Gastroesophageal sphincter (tissue), 4 donors: Measurements from ENCODE around the gene RBFOX2. TPM values are rescaled to one million over a fixed set of nuclear protein-coding genes. Genes with fewer than 3 reads are reported as not detected.

Experiments
- ATAC-seq: fragments of 150-250 bp; one replicate; pipeline ENCODE4 v1.9.1; 2016; ENCODE audit warnings: mild to moderate bottlenecking, moderate library complexity
- H3K27ac ChIP-seq, 4 donors: fragments of 200-600 bp; sonication (generic) in 3 of 4; 1 replicate in 3 of 4; 2 replicates in 1 of 4; pipeline ENCODE4 v1.5.1; 2016 to 2019
- H3K27me3 ChIP-seq: fragments of 200-600 bp; sonication (generic); one replicate; pipeline ENCODE4 v1.5.1; 2019
- H3K36me3 ChIP-seq, 2 donors: fragments of 200-600 bp; sonication (generic); one replicate each; pipeline ENCODE4 v1.5.1; 2019; ENCODE audit warnings: control low read depth in 1 of 2
- H3K4me1 ChIP-seq, 3 donors: fragments of 200-600 bp; sonication (generic); 1 replicate in 2 of 3; 2 replicates in 1 of 3; pipeline ENCODE4 v1.5.1; 2016 to 2019; ENCODE audit warnings: control low read depth in 2 of 3
- H3K4me3 ChIP-seq, 2 donors: fragments of 200-600 bp; sonication (generic); one replicate each; pipeline ENCODE4 v1.5.1; 2019; ENCODE audit warnings: mild to moderate bottlenecking in 1 of 2, moderate library complexity in 1 of 2
- H3K9me3 ChIP-seq, 3 donors: fragments of 200-600 bp; sonication (generic); one replicate each; pipeline ENCODE4 v1.5.1; 2017 to 2019; ENCODE audit warnings: control low read depth in 2 of 3
- CTCF ChIP-seq, 4 experiments: fragments of 200-600 bp in 2 of 4; fragments of 450-650 bp in 2 of 4; sonication (generic) in 1 of 4; IDR thresholded peaks; one replicate each; pipeline ENCODE4 v1.5.1; 2017 to 2019; ENCODE audit warnings: antibody characterized with exemption in 4 of 4, mild to moderate bottlenecking in 2 of 4, moderate library complexity in 2 of 4
- EP300 ChIP-seq: sonication (generic); formaldehyde crosslinking; IDR thresholded peaks from one replicate; pipeline ENCODE4 v1.6.1; 2017; ENCODE audit warnings: antibody characterized with exemption, mild to moderate bottlenecking
- POLR2A ChIP-seq, 2 donors: fragments of 450-650 bp; IDR thresholded peaks; one replicate each; pipeline ENCODE4 v1.6.1; 2017; ENCODE audit warnings: antibody characterized with exemption in 2 of 2, mild to moderate bottlenecking in 2 of 2, moderate library complexity in 1 of 2
- POLR2AphosphoS5 ChIP-seq: sonication (generic); formaldehyde crosslinking; IDR thresholded peaks from one replicate; pipeline ENCODE4 v1.6.1; 2017; ENCODE audit warnings: antibody characterized with exemption
- WGBS, 2 donors: methylation state at CpG; one replicate each; pipeline ENCODE4 v1.1.5; 2018; ENCODE audit warnings: low coverage in 1 of 2; 5-methylcytosine and 5-hydroxymethylcytosine counted together
- total RNA-seq, 4 donors: library from RNA; depleted of rRNA; stranded (reverse); fragments of >200 nt; gene quantifications; one replicate each; pipeline ENCODE4 v1.1.0, GENCODE V29; 2016

RBFOX2 gene
- total RNA-seq, 4 donors from 2014 or later, result 120 to 197 (median 169) TPM

GRCh38 chr22:35725521-35725920, 303.1 kb downstream of the RBFOX2 start:
- TF ChIP-seq POLR2A (IDR thresholded peaks at IDR 0.05), result no peak
- no peak for TF ChIP-seq CTCF (IDR thresholded peaks at IDR 0.05)
- no peak for TF ChIP-seq EP300
- no peak for TF ChIP-seq POLR2AphosphoS5
- Histone ChIP-seq H3K27me3 (no peaks in the 10 kb centered on the region), H3K27ac (no peak overlapping the region), H3K4me1 (no peaks in the 10 kb centered on the region), H3K9me3 (no peaks in the 10 kb centered on the region), H3K36me3 (no peaks in the 10 kb centered on the region), H3K4me3 (no peak overlapping the region)
- no peak for ATAC-seq
- 84 to 85% methylated on average over 2 to 6 of the region's 11 CpGs for WGBS, 2 donors

GRCh38 chr22:35721960-35722359, 306.7 kb downstream of the RBFOX2 start:
- Histone ChIP-seq H3K4me1 (no peaks in the 10 kb centered on the region), H3K36me3 (no peaks in the 10 kb centered on the region), H3K27me3 (no peaks in the 10 kb centered on the region), H3K4me3 (no peak overlapping the region), H3K27ac (no peak overlapping the region), H3K9me3 (no peaks in the 10 kb centered on the region)
- no peak for TF ChIP-seq CTCF (IDR thresholded peaks at IDR 0.05)
- no peak for TF ChIP-seq POLR2AphosphoS5
- TF ChIP-seq POLR2A (IDR thresholded peaks at IDR 0.05), result no peak
- WGBS, 2 donors, result 48 to 63% methylated on average over 3 to 4 of the region's 4 CpGs
- no peak for ATAC-seq

GRCh38 chr22:35719212-35719875, 309.3 kb downstream of the RBFOX2 start:
- Histone ChIP-seq H3K9me3 (no peaks in the 10 kb centered on the region), H3K4me1 (no peaks in the 10 kb centered on the region), H3K27ac (no peak overlapping the region), H3K27me3 (no peaks in the 10 kb centered on the region), H3K36me3 (no peaks in the 10 kb centered on the region), H3K4me3 (no peak overlapping the region)
- TF ChIP-seq POLR2A (IDR thresholded peaks at IDR 0.05), result no peak
- no peak for TF ChIP-seq CTCF (IDR thresholded peaks at IDR 0.05)
- no peak for TF ChIP-seq POLR2AphosphoS5
- no peak for TF ChIP-seq EP300
- WGBS, 2 donors, result 81% methylated on average over 6 of the region's 15 CpGs; no CpG with 5 or more reads in 1 of the 2 donors
- ATAC-seq, result no peak

GRCh38 chr22:35717572-35717971, 311.1 kb downstream of the RBFOX2 start, which contains the start of gene APOL5:
Gene APOL5, plus strand, starts transcription at chr22:35717872. Its CDS starts 0 bp downstream, at chr22:35717872.
- WGBS, 2 donors, result 70 to 77% methylated on average over 1 to 3 of the region's 3 CpGs
- no peaks in the 10 kb centered on the region for H3K27me3 ChIP-seq

More at GRCh38 chr22:35717572-35717971, 311.1 kb downstream of the RBFOX2 start, which contains the start of gene APOL5:
- H3K36me3 ChIP-seq, result no peaks in the 10 kb centered on the region
- peaks cover 0 to 10% (median 0%) of the 10 kb centered on the region in 3 donors for H3K9me3 ChIP-seq
- TF ChIP-seq POLR2A (IDR thresholded peaks at IDR 0.05) (no peak), POLR2AphosphoS5 (no peak), CTCF (IDR thresholded peaks at IDR 0.05) (no peak), EP300 (no peak)
- ATAC-seq, result no peak
- no peaks in the 10 kb centered on the region for H3K4me1 ChIP-seq
- H3K27ac ChIP-seq, result no peak within 1 kb of the TSS
- no peak within 1 kb of the TSS for H3K4me3 ChIP-seq
